ELF-1 (cell line): Measurements from ENCODE around the gene NPLOC4.
"Not testable (repeated sequence)": the region's sequence is repeated elsewhere in the genome, so short reads cannot be mapped to it uniquely, and the experiment has no call there.

Experiments
- DNase-seq: peaks from one replicate; pipeline ENCODE4 v3.0.0-alpha.2; 2016; ENCODE audit warnings: low read depth, low spot score

The NPLOC4 gene

DNA sequence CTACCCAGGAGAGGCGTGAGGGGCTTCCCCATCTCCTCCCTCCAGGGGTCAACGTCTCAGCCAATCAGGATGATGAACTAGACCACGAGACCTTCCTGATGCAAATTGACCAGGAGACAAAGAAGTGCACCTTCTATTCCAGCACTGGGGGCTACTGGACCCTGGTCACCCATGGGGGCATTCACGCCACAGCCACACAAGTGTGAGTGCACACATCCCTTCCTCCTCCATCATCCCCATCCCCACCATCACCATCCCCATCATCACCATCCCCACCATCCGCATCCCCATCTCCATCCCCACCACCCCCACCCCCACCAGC, 101.9 kb downstream of the NPLOC4 start:
- no peak for DNase-seq

DNA sequence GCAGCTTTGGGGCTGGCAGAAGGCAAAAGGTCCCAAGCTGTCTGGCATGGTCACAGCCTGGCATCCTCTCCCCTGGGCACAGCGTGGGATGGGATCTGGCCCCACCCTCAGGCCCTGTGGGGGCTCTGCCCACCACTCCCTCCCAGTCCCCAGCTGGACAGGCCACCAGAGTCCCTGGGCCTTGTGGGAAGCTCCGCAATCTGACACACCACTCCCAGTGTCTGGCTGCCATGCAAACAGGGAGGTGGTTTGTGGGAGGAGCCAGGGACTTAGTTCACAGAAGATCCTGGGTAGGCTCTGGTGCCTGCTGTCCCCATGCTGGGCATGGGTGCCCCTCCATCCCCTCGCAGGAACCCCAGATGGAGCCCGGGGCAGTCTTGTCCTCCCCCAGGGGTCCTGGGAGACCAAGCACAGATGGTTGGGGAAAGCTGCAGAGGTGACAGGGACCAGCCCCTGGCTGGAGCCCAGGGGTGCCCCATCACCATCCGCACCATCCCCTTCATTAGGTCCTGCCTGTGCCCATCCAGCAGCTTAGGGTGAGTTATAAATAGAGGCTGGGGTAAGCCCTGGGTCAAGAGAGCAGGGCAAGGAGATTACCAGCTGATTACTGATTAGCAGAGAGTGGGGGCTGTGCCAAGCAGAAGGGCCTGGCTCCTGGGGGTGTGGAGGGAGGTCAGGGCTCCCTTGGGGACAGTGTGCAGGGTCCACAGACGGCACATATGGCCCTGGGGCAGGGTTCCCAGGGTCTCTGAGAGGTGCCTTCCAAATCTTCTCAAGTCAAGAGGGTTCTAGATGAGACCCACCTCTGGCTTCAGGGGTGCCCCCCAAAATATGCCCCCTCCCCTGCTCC, 102.5 kb downstream of the NPLOC4 start:
- DNase-seq: no peak

DNA sequence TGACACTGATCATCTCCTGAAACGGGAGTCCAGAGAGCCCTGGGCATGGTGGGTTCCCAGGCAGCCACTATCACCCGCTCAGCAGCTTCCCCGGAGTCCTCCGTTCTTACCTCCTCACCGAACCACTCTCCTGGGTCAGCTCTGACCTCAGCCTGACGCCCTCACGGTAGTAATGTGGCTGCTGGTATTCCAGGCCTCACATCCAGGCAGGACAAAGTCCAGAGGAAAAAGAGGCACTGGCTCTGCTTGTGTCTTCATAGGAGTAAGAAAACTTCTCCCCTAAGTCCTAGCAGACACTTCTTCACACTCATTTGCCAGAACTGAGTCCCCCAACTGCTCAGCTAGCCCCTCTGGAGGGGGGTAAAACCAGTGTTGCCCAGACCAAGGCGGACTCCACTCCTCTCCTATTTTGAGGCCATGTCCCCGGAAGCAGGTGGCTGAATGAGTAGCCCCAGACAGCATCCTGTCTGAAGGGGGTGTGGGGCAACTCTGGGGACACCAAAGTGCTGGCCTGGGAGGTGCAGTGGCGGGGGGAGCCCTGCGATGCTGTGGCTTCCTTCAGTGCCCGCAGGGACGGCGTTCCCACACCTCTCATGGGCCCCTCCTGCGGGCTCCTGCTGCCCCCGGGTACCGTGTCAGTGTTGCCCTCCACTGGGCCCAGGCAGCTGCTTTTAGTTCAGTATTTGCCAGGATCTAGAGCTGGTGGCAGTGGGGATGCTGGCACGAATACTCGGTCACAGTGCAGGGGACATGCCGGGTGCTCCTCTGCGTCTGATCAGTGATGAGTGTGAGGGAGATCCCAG, 103.4 kb downstream of the NPLOC4 start:
- no peak for DNase-seq

DNA sequence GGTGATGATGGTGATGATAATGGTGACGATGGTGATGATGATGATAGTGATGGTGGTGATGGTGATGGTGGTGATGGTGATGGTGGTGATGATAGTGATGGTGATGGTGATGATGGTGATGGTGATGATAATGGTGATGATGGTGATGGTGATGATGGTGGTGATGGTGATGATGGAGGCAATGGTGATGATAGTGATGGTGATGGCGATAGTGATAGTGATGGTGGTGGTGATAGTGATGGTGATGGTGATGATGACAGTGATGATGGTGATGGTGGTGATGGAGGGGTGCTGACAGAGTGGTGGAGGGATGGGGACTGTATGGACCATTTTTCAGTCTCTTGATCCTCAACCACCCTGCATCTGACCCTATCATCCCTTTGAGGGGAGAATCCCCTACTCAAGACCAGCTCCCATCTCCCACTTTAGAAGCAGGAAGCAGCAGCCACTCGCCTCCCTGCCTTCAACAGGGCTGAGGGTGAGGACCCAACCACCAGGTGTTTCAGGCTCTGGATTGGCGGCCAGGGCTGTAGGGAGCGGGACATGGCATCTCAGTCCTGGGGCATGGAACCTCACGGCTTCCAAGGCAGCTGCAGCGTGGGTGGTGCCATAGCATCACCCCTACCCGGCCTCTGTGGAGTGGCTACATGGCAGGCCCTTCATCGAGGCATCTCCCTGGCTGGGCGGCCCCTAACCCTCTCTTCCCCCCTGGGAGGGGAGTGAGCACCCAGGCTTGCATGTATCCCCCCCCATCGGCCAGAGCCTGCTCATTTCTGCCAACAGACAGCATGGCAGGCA, 104.2 kb downstream of the NPLOC4 start:
- DNase-seq: no peak

DNA sequence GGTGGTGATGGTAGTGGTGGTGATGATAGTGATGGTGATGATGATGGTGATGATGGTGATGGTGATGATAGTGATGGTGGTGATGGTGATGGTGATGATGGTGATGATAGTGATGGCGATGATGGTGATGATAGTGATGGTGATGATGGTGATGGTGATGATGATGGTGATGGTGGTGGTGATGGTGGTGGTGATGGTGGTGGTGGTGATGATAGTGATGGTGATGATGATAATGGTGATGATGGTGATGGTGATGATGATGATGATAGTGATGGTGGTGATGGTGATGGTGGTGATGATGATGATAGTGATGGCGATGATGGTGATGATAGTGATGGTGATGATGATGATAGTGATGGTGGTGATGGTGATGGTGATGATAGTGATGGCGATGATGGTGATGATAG, 104.9 kb downstream of the NPLOC4 start:
- DNase-seq: not testable (repeated sequence)

DNA sequence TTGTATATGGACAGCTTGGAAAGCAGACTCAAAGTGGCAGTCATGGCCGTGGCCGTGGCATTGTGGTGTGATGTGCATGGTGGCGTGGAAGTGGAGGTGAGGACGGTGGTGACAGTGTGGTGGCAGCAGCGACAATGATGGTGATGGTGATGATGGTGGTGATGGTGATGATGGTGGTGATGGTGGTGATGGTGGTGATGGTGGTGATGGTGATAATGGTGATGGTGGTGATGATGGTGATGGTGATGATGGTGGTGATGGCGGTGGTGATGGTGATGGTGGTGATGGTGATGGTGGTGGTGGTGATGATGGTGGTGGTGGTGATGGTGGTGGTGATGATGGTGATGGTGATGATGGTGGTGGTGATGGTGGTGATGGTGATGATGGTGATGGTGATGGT, 105.9 kb downstream of the NPLOC4 start:
- DNase-seq: not testable (repeated sequence)

DNA sequence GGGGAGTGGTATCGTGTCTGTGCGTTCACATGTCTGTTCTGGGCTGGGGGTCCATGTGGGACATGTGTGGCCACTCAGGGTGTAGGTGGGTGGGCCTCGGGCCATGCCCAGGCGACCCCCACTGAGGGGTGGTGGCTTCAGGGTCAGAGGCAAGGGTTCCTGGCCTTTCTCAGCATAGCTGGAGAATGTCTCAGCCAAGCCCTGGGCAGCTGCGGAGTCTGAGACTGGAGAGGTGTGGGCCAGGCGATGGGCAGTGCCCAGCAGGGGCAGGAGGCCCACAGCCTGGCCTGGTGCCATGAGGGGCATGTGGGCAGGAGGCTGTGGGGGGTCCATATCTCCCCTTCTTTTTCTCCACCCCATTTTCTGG, 107.5 kb downstream of the NPLOC4 start:
- DNase-seq: no peak

DNA sequence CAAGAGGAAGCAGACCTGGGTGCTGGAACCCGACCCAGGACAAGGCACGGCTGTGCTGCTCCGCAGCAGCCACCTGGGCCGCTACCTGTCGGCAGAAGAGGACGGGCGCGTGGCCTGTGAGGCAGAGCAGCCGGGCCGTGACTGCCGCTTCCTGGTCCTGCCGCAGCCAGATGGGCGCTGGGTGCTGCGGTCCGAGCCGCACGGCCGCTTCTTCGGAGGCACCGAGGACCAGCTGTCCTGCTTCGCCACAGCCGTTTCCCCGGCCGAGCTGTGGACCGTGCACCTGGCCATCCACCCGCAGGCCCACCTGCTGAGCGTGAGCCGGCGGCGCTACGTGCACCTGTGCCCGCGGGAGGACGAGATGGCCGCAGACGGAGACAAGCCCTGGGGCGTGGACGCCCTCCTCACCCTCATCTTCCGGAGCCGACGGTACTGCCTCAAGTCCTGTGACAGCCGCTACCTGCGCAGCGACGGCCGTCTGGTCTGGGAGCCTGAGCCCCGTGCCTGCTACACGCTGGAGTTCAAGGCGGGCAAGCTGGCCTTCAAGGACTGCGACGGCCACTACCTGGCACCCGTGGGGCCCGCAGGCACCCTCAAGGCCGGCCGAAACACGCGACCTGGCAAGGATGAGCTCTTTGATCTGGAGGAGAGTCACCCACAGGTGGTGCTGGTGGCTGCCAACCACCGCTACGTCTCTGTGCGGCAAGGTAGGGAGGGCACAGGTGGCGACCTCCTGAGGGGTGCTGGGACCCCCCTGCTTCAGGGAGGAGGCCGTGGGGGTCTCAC, 108.1 kb downstream of the NPLOC4 start:
- DNase-seq: peak; percentile 25

DNA sequence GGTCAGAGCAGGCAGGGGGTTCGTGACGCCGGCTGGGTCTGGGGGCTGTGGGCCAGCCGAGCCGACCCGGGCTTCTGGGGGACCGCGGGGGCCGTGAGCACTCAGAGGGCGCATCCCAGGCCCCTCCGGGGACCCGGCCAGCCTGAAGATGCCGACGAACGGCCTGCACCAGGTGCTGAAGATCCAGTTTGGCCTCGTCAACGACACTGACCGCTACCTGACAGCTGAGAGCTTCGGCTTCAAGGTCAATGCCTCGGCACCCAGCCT, 108.6 kb downstream of the NPLOC4 start:
- DNase-seq: no peak

DNA sequence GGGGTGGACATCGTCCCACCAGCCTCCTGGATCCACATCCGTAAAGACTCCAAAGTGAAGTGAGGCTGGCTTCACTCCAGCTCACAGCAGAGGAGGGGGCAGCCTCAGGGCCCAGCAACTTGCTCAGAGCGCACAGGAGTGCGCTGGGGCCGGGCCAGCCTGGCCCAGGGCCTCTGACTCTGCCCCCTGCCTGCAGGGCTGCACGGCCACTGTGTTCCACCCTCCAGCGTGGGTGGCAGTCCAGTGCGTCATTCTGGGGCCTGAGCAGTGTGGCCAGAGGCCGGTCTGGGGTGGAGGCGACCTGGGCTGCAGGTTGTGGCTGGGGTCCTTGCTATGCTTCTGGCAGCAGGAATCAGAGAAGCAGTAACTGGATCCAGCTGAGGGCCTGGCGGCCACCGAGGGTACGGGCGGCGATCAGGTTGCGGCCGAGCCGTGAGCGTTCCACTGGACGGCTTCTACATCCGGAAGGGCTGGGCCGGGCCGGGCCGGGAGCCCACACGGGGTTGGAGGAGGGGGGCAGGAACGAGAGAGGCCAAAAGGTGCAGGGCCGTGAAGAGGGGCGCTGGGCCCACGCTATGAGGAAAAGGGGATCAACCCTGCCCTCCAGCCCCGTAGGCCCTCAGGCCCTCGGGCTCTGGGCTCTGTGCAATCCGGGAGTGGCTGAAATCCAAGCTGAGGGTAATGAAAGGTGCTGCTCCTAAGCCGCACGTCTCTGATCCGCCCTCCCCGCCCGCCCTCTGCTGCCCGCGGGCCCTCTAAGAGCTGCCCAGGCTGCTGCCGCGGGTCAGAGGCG, 109.1 kb downstream of the NPLOC4 start, which contains the start of gene FSCN2:
FSCN2 (plus strand) TSS at position 787 of the 793 bp plus-strand sequence. CDS start 155 bp downstream, outside the sequence.
- DNase-seq: peak; percentile 60

DNA sequence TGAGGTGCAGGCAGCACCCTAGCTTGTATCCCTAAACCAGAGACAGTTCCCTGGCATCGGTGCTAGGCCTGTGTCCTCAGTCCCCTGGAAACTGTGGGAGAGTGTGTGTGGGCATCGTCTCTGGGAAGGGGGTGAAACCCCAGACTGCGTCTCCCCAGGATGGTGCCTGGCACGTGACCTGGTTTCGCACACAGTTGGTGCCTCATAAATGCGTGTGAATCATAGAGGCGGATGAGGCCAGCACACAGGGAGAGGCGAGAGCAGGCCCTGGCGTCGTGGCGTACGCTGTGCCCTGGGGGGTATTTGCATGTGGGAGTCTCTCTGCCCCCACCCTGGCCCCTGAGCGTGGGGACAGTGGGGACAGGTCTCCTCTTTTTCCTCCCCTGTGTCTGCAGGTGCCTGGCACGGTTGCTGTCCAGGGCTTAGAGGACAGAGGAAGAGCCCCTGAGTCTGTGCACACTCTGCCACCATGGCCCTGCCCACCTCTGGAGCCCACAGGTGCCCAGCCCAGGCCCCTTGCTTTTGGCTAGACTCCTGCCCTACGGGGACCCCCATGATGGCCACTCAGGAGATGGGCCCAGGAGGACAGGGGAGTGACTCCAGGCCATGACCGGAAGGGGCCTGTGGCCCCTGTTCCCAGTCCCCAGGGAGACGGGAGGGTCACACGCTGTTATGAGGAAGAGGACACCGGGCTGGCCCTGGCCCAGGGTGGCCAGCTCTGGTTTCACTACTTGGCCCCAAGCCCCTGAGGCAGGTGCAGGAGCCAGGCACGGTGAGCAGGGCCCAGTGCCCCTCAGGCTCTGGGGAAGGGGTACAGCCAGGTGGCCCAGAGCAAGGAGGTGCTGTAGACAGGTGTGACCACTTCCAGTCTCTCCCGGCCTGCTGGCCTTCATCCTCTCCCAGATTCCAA, 110.0 kb downstream of the NPLOC4 start:
- no peak for DNase-seq

DNA sequence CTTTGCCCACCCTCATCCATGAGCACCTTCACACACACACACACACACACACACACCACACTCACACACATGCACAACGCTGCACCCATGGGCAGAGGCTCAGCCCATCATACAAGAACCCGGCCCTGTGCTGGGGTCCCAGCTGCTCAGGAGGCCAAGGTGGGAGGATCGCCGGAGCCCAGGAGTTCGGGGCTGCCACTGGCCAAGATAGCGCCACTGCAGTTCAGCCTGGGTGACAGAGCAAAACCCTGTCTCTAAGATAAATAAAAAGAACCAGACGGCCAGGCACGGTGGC, 112.1 kb downstream of the NPLOC4 start:
- no peak for DNase-seq

DNA sequence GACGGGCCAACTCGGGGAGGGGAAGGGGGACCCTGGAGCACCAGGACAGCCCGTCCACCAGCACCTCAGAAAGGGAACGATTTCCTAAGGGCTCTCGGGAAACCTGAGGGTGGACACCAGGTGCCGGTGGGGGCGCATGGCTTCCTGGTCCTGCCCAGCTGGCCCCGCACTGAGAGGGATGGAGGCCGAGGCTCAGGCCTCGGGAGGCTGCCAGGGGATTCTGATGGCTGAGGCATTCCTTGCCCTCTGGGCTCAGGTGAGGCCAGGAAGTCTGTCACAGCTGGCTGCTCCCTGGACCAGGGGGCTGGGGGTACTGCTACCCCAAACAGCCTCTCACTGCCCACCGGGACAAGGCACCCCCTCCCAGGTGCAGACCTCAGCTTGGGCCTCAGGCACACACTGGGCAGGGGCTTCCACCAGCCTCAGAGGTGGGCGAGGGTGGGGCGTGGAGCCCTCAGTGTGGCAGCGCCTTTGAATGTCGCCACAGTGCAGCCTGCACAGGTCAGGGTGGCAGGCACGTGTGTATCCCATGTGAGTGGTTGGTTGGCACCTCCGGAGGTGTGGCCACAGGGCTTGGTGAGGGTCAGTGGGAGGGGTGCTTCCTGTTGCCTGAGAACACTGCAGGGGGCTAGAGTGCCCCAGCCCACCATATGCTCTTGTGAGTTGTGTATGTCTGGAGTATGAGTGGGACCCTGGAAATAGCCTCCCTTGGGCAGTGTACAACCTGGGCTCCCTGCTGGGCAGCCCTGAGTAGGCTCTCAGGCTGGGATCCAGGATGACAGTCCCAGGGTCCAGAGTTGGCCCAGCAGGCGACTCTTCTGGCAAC, 112.7 kb downstream of the NPLOC4 start:
- no peak for DNase-seq

DNA sequence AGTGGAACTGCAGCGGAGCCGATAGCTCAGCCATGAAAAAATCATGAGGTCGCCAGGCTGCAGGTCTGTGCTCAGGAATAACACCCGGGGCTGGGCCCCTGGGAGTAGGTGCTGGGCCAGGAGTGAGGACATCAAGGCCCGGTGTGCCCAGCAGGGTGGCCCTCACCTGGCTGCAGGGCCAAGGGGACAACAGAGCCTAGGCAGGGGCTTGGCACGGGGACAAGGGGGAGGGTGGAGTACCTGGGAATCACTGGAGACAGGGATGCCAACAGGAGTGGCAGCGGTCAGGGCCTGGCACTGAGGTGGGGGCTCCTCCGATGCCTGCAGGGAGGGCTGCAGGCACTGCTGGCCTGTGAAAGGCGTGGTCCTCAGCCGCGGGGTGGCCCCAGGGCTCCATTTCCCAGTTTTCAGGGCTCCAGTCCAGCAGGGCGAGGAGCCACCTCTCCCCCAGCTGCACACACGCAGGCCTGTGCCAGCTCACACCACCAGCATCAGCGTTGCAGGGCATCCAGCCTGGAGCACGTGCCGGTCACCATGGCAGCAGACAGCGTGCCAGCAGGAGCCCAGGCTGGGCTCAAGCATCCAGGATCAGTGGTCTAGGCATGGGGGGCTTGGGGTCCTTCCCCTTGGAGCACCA, 113.4 kb downstream of the NPLOC4 start:
- DNase-seq: no peak

DNA sequence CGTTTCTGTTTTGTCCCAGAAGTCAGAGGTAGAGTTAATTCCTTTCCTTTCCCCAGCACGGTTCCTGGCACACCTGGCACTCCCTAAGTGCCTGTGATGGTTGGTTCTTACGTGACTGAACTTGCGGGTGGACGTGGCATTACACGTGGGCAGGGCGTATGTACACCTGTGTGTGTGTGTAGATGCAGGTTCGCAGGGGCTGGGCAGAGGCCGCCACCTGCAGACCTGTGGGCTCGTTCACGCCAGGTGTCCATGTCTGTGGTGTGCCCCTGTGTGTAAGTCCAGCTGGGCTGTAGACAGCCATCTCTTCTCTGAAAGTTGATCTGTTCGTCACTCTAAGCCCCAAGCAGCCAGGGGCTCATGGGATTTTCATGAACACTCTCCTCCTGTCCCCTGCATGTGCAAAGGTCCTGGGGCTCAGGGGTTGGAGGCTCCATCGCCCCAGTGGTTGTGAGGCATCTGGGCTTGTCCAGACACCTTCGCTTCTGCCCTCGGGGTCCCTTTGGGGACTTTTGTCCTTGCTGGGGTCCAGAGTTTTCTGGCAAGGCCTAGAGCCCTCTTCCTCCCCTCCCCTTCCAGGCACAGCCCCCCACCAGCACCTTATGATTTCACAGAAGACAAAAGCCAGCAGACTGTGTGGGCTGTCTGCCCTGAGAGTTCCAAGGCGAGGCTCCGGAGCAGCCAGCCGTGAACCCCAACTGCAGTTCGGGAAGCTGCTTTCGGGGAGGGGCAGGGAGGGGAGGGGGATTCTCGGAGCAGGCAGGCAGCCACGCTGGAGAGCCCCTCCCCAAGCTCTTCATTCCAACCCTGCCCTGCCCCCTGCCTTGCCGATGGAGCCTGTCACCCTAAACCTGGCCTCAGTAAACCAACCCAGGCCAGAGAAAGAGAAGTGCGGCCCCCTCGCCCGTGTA, 114.2 kb downstream of the NPLOC4 start:
- DNase-seq: peak; percentile 77

DNA sequence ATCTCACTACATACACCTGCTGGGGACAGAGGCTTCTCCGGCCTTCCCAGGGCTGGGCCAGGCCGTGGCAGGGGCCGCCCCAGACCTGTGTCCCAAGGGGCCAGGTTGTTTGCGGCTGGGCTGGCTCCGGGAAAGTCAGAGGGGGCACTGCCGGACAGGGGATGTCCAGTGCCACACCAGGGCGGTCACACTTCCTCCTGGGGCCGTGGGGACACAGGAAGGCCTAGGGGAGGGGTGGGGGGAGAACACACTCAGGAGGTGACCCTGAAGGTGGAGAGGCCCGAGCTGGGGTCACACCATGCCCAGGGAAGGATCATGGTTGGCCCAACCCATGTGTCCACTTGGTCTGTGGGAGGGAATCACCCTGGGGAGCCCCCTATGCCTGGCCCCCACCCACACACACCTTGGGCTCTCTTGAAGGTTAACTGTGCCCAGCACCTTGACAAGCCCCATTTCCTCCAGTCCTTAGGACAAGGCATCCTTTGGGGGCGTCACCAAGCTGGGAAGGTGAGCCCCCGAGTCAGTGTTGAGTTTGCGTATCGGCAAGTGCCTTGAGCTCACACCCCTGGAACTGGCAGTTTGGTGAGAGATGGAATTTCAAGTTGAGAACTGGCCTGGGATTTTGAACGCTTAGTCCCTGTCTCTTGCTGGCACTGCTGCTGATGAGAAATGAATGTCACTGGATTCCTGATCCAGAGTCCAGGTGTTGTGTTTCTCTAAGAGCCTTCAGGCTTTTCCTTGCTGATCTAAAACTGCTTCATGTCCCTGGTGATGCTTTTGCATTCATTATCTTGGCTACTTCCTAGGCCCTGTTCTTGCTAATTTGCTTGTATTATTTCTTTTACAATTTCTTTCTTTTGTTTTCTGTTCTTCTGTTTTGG, 116.7 kb downstream of the NPLOC4 start:
- no peak for DNase-seq
